GM18505 (cell line): ENCODE data around the gene OOSP2.

Source experiments
- ATAC-seq: cut with Tn5 transposase; IDR thresholded peaks from one replicate; pipeline ENCODE4 v1.9.1; 2021; ENCODE audit not compliant: unreplicated experiment
- POLR2A ChIP-seq: IDR thresholded peaks from 4 replicates; pipeline ENCODE4 v1.6.1; 2011; ENCODE audit warnings: borderline replicate concordance; ENCODE audit not compliant: insufficient read depth, insufficient read length; ENCODE audit errors: extremely low read depth

The OOSP2 gene

DNA sequence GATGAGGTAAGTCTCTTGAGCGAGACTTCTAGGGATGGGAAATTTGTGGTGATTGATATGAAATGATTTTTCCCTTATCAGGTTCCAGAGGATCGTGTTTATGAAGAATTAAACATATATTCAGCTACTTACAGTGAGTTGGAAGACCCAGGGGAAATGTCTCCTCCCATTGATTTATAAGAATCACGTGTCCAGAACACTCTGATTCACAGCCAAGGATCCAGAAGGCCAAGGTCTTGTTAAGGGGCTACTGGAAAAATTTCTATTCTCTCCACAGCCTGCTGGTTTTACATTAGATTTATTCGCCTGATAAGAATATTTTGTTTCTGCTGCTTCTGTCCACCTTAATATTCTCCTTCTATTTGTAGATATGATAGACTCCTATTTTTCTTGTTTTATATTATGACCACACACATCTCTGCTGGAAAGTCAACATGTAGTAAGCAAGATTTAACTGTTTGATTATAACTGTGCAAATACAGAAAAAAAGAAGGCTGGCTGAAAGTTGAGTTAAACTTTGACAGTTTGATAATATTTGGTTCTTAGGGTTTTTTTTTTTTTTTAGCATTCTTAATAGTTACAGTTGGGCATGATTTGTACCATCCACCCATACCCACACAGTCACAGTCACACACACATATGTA lies 55.4 kb downstream of the OOSP2 start:
- TF ChIP-seq POLR2A: no peak
- ATAC-seq: no peak

- no peak for TF ChIP-seq POLR2A
- ATAC-seq: no peak
These were observed 57.0 kb downstream of the OOSP2 start for GRCh38 chr11:60097189-60097588.
